Ascending aorta (tissue), 2 donors: Measurements from ENCODE around the gene BOC. TPM values are rescaled to one million over a fixed set of nuclear protein-coding genes. Genes with fewer than 3 reads are reported as not detected.

ENCODE experiments used
- DNase-seq, 2 donors: peaks; one replicate each; pipeline ENCODE4 v3.0.0-alpha.2; 2019; ENCODE audit warnings: low spot score in 2 of 2
- H3K27ac ChIP-seq, 2 donors: fragments of 200-600 bp; sonication (generic); one replicate each; pipeline ENCODE4 v1.5.1; 2016 to 2017; ENCODE audit warnings: mild to moderate bottlenecking in 1 of 2
- H3K27me3 ChIP-seq: fragments of 200-600 bp; sonication (generic); one replicate; pipeline ENCODE4 v1.5.1; 2017
- H3K36me3 ChIP-seq, 2 donors: fragments of 200-600 bp; sonication (generic); one replicate each; pipeline ENCODE4 v1.5.1; 2016
- H3K4me1 ChIP-seq, 2 donors: fragments of 200-600 bp; sonication (generic); one replicate each; pipeline ENCODE4 v1.5.1; 2016 to 2017; ENCODE audit warnings: mild to moderate bottlenecking in 1 of 2
- H3K4me3 ChIP-seq, 2 donors: fragments of 200-600 bp; sonication (generic); one replicate each; pipeline ENCODE4 v1.5.1; 2016 to 2017; ENCODE audit warnings: mild to moderate bottlenecking in 1 of 2
- H3K9me3 ChIP-seq, 2 donors: fragments of 200-600 bp; sonication (generic); one replicate each; pipeline ENCODE4 v1.5.1; 2016
- CTCF ChIP-seq, 3 experiments: fragments of 200-600 bp in 2 of 3; fragments of 450-650 bp in 1 of 3; sonication (generic) in 2 of 3; IDR thresholded peaks; one replicate each; pipeline ENCODE4 v1.5.1; 2016 to 2019; ENCODE audit warnings: antibody characterized with exemption in 3 of 3, mild to moderate bottlenecking in 1 of 3, moderate library complexity in 1 of 3
- intact Hi-C: fragments of 100-400 bp; cut with DNase I; formaldehyde crosslinking; loops from one replicate; pipeline ENCODE4 v1.15.1; 2023
- total RNA-seq: library from RNA; depleted of rRNA; stranded (reverse); fragments of >200 nt; gene quantifications from one replicate; pipeline ENCODE4 v1.1.0, GENCODE V29; 2016

BOC gene
- total RNA-seq, 1 donor from 2014 or later = 31.3 TPM

- H3K27me3 ChIP-seq = no peaks in the 10 kb centered on the region
- H3K9me3 ChIP-seq = no peaks in the 10 kb centered on the region
- peaks cover 6 to 17% of the 10 kb centered on the region in 2 donors for H3K4me1 ChIP-seq
- no peak overlapping the region for H3K4me3 ChIP-seq
- DNase-seq = no peak
- H3K27ac ChIP-seq = no peak overlapping the region
- intact Hi-C loops = no loop called here
- peaks cover 0 to 14% of the 10 kb centered on the region in 2 donors for H3K36me3 ChIP-seq
- TF ChIP-seq CTCF (IDR thresholded peaks at IDR 0.05) = no peak
Measured at GRCh38 chr3:113251817-113252216, 40.5 kb downstream of the BOC start.

GRCh38 chr3:113252553-113252952, 41.2 kb downstream of the BOC start:
- TF ChIP-seq CTCF (IDR thresholded peaks at IDR 0.05) = no peak
- no peaks in the 10 kb centered on the region for H3K27me3 ChIP-seq
- no peaks in the 10 kb centered on the region for H3K9me3 ChIP-seq
- no peak overlapping the region for H3K4me3 ChIP-seq
- H3K27ac ChIP-seq = peak overlapping the region in 1 of 2 donors; percentile 19
- H3K36me3 ChIP-seq = peaks cover 0 to 14% of the 10 kb centered on the region in 2 donors
- H3K4me1 ChIP-seq = peaks cover 6 to 13% of the 10 kb centered on the region in 2 donors
- intact Hi-C loops = no loop called here
- no peak for DNase-seq

GRCh38 chr3:113253702-113254101, 42.3 kb downstream of the BOC start:
- intact Hi-C loops = no loop called here
- DNase-seq = no peak
- no peak for TF ChIP-seq CTCF (IDR thresholded peaks at IDR 0.05)
- peak overlapping the region; percentile 77 to 79 for H3K27ac ChIP-seq
- H3K36me3 ChIP-seq = peaks cover 0 to 14% of the 10 kb centered on the region in 2 donors
- H3K9me3 ChIP-seq = no peaks in the 10 kb centered on the region
- peaks cover 6 to 13% of the 10 kb centered on the region in 2 donors for H3K4me1 ChIP-seq
- no peaks in the 10 kb centered on the region for H3K27me3 ChIP-seq
- H3K4me3 ChIP-seq = no peak overlapping the region

GRCh38 chr3:113254171-113254947, 43.0 kb downstream of the BOC start:
- DNase-seq = no peak
- intact Hi-C loops = no loop called here
- Histone ChIP-seq H3K4me3 (no peak overlapping the region), H3K4me1 (peaks cover 6 to 17% of the 10 kb centered on the region in 2 donors), H3K9me3 (no peaks in the 10 kb centered on the region), H3K27ac (peak overlapping the region; percentile 77 to 79), H3K36me3 (peaks cover 0 to 14% of the 10 kb centered on the region in 2 donors), H3K27me3 (no peaks in the 10 kb centered on the region)
- TF ChIP-seq CTCF (IDR thresholded peaks at IDR 0.05) = no peak

- peaks cover 0 to 13% of the 10 kb centered on the region in 2 donors for H3K36me3 ChIP-seq
Measured at GRCh38 chr3:113255100-113255853, 43.9 kb downstream of the BOC start.

More at GRCh38 chr3:113255100-113255853, 43.9 kb downstream of the BOC start:
- intact Hi-C loops = no loop called here
- Histone ChIP-seq H3K4me3 (no peak overlapping the region), H3K9me3 (no peaks in the 10 kb centered on the region), H3K4me1 (peaks cover 6 to 17% of the 10 kb centered on the region in 2 donors), H3K27ac (peak overlapping the region; percentile 77 to 79), H3K27me3 (no peaks in the 10 kb centered on the region)
- TF ChIP-seq CTCF (IDR thresholded peaks at IDR 0.05) = no peak
- no peak for DNase-seq
